HG03159 (cell line): ENCODE results near the gene R3HDM2.
A peak's percentile ranks its signal among the peaks of the same experiment; 100 is the strongest.

ENCODE experiments used
- ATAC-seq: cut with Tn5 transposase; IDR thresholded peaks from one replicate; pipeline ENCODE4 v1.9.1; 2021; ENCODE audit warnings: mild to moderate bottlenecking, moderate library complexity; ENCODE audit not compliant: unreplicated experiment

R3HDM2 gene

GRCh38 chr12:57467212-57467874 lies 36.5 kb upstream of the R3HDM2 start:
- ATAC-seq: no peak

- ATAC-seq: no peak
Observed at GRCh38 chr12:57465747-57466505, 35.1 kb upstream of the R3HDM2 start.

DNA sequence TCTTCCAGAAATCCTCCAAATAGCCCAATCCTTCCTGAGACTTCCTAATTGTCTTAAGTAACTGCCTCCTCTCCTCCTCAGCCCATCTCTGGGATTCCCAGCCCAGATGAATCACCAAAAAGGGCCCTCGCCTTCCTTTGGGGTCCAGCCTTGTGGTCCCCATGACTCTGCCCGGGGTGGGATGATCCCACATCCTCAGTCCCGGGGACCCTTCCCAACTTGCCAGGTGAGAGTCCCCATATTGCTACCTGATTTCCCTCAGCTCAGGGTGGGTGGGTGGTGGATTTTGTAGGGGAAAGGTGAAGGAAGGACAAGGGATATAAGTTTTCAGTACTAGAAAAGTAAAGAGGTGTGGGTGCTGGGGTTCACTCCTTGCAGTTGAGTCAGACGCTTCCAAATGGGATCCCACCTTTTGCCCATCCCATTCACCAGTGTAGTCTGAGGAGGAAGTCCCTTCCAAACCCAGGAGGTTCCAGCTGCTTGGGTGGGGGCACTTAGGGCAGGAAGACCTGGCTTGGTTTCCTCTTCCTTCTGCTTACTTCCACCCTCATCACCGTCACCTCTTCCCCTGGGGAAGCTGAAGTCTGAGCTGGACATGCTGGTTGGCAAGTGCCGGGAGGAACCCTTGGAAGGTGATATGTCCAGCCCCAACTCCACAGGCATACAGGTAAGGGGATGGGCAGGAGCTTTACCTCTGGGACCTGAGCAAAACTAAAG lies 34.3 kb upstream of the R3HDM2 start:
- ATAC-seq: no peak

DNA sequence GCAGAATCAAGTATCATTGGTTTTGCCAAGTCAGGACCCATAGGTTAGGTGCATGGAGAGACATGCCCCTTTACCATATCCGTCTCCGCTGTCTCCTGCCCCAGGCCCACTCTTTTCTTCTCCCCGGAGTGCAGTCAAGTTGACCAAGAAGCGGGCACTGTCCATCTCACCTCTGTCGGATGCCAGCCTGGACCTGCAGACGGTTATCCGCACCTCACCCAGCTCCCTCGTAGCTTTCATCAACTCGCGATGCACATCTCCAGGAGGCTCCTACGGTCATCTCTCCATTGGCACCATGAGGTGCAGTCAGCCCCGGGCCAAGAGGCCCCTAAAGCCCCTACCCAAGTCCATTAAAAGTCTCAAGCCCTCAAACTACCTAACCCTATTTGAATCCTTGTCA lies 33.7 kb upstream of the R3HDM2 start:
- ATAC-seq: no peak

DNA sequence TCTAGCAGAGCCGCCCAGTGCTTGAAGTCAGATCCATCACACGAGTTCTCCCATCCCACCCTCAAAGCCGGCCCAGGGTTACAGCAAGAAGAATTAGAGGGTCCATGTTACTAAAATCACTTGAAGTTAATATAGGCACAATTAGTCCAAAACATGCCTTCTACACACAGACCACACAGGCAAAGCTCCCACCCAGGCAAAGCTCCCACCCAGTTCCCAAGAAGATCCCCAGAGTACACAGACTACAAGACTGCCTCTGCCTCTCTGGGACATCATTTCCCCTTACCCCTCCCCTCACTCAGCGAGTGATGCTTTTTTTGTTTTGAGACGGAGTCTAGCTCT lies 32.0 kb upstream of the R3HDM2 start:
- ATAC-seq: no peak

- ATAC-seq: peak; percentile 60
Observed at GRCh38 chr12:57462251-57462911, 31.5 kb upstream of the R3HDM2 start.

- no peak for ATAC-seq
Observed at GRCh38 chr12:57461917-57462250, 31.0 kb upstream of the R3HDM2 start.

DNA sequence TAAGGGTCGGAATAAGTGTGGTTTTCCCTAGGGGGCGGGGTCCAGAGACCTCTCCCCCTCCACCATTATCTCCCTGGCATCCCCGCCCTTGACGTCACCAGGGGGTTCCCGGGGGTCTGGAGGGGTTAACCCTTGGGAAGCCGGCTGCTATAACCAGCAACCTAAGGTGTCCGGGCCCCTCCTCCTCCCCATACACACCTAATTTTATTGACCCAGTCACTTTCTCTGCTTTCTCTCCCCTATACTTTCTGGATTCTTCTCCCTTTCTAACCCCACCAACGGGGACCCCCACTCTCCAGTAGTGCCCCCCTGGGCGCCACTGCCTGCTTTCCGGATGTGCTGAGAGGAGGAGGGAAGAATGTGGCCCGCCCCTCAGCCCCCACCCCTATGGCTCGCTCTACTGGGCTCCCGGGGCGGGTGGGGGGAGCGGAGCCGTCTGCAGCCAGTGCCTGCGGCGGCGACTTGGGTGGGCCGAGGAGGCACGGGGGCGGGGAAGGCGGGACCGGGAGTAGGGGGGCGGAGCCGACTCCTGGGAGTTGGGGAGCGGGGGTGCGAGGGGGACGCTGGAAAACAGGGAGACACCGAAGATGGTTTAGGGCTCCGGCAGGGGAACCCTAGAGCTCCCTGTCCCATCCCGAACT lies 30.6 kb upstream of the R3HDM2 start:
- no peak for ATAC-seq

- no peak for ATAC-seq
Observed at GRCh38 chr12:57460841-57461275, 30.0 kb upstream of the R3HDM2 start.

DNA sequence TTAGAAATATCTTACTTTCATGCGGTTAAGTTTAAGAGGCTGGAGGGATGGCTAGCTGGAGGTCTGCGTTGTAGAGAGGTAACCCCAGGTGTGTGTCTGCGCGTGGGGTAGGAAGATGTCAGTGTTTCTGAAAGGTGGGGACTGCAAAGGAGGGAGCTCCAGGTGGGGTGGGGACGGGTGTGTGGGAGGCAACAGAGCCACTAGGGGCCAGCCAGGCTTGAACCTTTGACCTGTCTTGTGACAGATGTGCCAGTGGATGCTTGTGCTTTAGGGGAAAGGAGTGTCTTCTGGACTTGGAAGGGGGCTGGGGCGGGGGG lies 29.6 kb upstream of the R3HDM2 start:
- no peak for ATAC-seq

DNA sequence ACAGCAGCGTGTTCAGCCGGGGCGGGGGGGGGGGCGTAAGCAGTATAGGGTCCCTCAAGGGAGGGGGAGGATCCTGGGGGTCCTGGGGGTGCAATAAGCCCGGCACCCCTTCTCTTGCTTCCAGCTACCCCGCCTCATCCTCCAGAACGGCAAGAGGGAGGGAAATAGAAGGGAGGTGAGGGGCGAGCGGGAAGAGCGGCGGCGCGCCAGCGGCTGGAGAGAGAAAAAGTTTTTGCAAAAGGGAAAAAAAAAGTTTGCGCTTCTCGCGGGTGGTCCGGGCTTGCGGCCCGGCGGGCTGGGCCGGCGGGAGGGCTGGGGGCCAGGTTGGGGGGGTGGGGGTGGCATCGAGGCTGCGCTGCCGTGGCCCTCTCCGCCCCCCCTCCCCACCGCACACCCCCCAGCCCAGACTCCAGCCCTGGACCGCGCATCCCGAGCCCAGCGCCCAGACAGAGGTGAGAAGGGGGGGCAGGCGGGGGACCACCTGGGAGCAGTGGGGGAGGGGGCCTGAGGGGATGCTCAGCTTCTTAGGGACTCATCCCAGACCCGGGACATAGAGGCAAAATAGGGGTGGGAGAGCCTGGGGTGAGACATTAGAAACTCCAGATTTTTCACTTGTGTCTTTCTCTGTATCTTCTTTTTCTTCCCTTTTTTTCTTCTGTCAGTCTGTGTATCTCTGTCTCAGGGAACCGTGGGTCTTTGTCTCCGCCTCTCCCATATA lies 29.1 kb upstream of the R3HDM2 start, which contains the start of gene GLI1:
Gene GLI1 (plus strand): TSS at position 36 of the 718 bp plus-strand sequence. CDS start 3,907 bp downstream, outside the sequence.
- ATAC-seq: no peak

- peak; percentile 60 for ATAC-seq
Observed at GRCh38 chr12:57459055-57459749, 28.4 kb upstream of the R3HDM2 start.

- ATAC-seq: no peak
Observed at GRCh38 chr12:57458665-57459054, 27.8 kb upstream of the R3HDM2 start.

DNA sequence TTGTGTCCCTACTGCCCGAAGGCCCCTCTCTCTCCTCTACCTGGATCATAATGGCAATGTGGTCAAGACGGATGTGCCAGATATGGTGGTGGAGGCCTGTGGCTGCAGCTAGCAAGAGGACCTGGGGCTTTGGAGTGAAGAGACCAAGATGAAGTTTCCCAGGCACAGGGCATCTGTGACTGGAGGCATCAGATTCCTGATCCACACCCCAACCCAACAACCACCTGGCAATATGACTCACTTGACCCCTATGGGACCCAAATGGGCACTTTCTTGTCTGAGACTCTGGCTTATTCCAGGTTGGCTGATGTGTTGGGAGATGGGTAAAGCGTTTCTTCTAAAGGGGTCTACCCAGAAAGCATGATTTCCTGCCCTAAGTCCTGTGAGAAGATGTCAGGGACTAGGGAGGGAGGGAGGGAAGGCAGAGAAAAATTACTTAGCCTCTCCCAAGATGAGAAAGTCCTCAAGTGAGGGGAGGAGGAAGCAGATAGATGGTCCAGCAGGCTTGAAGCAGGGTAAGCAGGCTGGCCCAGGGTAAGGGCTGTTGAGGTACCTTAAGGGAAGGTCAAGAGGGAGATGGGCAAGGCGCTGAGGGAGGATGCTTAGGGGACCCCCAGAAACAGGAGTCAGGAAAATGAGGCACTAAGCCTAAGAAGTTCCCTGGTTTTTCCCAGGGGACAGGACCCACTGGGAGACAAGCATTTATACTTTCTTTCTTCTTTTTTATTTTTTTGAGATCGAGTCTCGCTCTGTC lies 26.1 kb upstream of the R3HDM2 start:
- no peak for ATAC-seq

- peak; percentile 39 for ATAC-seq
Observed at GRCh38 chr12:57456145-57456700, 25.4 kb upstream of the R3HDM2 start.

DNA sequence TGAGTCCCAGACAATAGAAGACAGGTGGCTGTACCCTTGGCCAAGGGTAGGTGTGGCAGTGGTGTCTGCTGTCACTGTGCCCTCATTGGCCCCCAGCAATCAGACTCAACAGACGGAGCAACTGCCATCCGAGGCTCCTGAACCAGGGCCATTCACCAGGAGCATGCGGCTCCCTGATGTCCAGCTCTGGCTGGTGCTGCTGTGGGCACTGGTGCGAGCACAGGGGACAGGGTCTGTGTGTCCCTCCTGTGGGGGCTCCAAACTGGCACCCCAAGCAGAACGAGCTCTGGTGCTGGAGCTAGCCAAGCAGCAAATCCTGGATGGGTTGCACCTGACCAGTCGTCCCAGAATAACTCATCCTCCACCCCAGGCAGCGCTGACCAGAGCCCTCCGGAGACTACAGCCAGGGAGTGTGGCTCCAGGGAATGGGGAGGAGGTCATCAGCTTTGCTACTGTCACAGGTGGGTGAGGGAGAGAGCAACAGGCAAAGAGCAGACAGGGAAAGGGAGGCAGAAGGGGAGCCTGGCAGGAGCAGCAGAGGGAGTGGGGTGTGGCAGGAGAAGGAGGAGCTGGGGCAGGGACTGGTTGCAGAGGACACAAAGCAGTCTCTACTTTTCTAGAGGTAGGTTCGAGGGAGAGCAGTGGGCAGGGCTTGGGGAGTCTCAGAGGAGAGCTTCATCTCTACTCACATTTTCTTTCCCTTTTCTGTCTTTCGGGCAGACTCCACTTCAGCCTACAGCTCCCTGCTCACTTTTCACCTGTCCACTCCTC lies 24.7 kb upstream of the R3HDM2 start:
- ATAC-seq: no peak

DNA sequence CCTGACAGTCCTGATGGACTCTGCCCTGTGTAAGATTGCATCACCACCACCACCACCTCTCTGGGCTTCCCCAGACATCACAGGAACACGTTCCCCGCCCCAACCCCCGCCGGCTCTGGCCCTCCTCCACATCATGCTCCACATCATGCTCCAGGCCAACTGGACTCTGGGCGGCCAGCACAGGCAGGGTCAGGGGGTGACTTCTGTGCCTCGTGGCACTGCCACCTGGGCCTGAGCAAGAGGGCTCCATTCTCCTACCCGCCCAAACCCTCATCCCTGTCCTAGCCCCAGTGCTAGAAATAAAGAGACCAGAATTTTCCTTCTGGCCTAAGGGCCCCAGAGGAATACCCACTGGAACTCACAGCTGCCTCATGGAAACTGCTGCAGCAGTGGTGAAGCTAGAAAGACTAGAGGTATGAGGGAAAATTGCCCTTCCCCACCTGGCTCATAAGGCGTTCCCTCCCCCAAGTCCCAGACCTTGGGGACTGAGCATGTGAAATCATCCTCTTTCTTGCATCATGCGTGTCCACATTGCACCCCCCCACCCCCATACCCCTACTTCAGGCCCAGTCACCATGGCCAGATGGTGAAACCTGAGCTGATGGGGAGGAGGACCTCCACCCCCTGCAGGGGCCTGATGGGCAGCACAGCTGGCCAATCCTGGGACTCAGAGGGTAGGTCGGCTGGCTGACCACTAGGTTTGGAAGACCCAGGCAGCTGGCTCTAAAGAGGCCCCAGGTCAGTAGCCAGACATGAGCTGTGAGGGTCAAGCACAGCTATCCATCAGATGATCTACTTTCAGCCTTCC lies 23.9 kb upstream of the R3HDM2 start, which contains the start of gene INHBE:
Gene INHBE (plus strand): TSS at position 742 of the 808 bp plus-strand sequence. CDS start 230 bp downstream, outside the sequence.
- ATAC-seq: no peak
